ENCODE results near the gene PHIP.

DNA sequence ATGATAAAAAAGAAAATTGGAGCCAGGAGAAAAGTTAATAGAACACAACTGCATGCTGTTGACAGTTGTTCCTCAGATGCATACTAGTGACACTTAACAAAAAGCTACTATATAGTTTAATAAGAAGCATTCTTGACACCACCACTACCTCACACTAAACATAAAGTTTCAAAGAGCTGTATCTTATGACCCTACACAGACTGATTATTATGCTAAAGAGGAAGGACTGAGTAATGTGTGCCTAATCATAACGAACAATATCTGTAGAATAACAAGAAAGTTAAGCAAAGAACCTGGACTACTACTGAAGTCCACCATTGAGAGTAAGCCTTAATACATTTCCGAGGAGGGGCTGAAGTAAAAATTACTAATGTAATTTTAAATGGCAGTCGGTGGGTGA lies 110.9 kb downstream of the PHIP start:
- no peak for TF ChIP-seq POLR2AphosphoS5 (IDR thresholded peaks at IDR 0.05; ENCODE audit: low read depth, low read length)
- TF ChIP-seq, protein P1, sequence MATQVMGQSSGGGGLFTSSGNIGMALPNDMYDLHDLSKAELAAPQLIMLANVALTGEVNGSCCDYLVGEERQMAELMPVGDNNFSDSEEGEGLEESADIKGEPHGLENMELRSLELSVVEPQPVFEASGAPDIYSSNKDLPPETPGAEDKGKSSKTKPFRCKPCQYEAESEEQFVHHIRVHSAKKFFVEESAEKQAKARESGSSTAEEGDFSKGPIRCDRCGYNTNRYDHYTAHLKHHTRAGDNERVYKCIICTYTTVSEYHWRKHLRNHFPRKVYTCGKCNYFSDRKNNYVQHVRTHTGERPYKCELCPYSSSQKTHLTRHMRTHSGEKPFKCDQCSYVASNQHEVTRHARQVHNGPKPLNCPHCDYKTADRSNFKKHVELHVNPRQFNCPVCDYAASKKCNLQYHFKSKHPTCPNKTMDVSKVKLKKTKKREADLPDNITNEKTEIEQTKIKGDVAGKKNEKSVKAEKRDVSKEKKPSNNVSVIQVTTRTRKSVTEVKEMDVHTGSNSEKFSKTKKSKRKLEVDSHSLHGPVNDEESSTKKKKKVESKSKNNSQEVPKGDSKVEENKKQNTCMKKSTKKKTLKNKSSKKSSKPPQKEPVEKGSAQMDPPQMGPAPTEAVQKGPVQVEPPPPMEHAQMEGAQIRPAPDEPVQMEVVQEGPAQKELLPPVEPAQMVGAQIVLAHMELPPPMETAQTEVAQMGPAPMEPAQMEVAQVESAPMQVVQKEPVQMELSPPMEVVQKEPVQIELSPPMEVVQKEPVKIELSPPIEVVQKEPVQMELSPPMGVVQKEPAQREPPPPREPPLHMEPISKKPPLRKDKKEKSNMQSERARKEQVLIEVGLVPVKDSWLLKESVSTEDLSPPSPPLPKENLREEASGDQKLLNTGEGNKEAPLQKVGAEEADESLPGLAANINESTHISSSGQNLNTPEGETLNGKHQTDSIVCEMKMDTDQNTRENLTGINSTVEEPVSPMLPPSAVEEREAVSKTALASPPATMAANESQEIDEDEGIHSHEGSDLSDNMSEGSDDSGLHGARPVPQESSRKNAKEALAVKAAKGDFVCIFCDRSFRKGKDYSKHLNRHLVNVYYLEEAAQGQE (IDR thresholded peaks at IDR 0.05; ENCODE audit: insufficient read depth in 1 of 2, low read depth in 2 of 2, low read length in 2 of 2) = no peak

All from PFSK-1 (cell line).